ES-I3 (cell line): ENCODE results near the gene FOSB.

Experiments
- H3K36me3 ChIP-seq: 2 replicates; pipeline ENCODE4 v1.6.1; 2013; ENCODE audit warnings: mild to moderate bottlenecking, low read length, control low read depth, moderate library complexity; ENCODE audit not compliant: insufficient read depth
- H3K4me1 ChIP-seq: 2 replicates; pipeline ENCODE4 v1.6.1; 2013; ENCODE audit warnings: mild to moderate bottlenecking, control low read depth, low read length; ENCODE audit not compliant: insufficient read depth
- H3K9ac ChIP-seq: 2 replicates; pipeline ENCODE4 v1.6.1; 2013; ENCODE audit warnings: low read depth, mild to moderate bottlenecking, low read length, moderate library complexity
- H3K9me3 ChIP-seq: 2 replicates; pipeline ENCODE4 v1.6.1; 2013; ENCODE audit warnings: mild to moderate bottlenecking, low read length, moderate library complexity; ENCODE audit not compliant: control insufficient read depth, insufficient read depth

FOSB gene

DNA sequence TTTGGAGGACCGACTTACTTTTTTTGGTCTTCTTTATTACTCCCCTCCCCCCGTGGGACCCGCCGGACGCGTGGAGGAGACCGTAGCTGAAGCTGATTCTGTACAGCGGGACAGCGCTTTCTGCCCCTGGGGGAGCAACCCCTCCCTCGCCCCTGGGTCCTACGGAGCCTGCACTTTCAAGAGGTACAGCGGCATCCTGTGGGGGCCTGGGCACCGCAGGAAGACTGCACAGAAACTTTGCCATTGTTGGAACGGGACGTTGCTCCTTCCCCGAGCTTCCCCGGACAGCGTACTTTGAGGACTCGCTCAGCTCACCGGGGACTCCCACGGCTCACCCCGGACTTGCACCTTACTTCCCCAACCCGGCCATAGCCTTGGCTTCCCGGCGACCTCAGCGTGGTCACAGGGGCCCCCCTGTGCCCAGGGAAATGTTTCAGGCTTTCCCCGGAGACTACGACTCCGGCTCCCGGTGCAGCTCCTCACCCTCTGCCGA, 409 bp downstream of the FOSB start:
- H3K9me3 ChIP-seq, result no peaks in the 10 kb centered on the region
- H3K36me3 ChIP-seq, result no peaks in the 10 kb centered on the region
- H3K9ac ChIP-seq, result peak overlapping the region; percentile 79
- peaks cover 13% of the 10 kb centered on the region; the same call in 1 of the 2 replicates for H3K4me1 ChIP-seq

DNA sequence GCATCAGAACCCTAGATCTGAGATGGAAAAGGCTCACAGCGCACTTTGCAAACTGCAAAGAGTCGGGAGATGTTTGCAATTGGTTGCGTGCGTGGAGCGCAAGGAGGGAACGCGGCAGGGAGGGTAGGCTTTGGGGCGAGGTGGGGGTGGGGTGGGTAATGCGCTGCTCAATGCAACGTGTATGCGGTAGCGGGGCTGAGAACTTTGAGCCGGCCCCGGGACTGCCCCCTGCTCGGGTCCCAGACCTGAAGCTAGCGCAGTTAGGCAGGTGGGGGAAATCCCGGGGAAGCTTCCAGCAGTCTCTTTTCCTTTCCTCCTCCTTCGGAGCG, 971 bp downstream of the FOSB start:
- Histone ChIP-seq H3K36me3 (no peaks in the 10 kb centered on the region), H3K9me3 (no peaks in the 10 kb centered on the region), H3K9ac (peak overlapping the region; percentile 79), H3K4me1 (peaks cover 13% of the 10 kb centered on the region; the same call in 1 of the 2 replicates)

DNA sequence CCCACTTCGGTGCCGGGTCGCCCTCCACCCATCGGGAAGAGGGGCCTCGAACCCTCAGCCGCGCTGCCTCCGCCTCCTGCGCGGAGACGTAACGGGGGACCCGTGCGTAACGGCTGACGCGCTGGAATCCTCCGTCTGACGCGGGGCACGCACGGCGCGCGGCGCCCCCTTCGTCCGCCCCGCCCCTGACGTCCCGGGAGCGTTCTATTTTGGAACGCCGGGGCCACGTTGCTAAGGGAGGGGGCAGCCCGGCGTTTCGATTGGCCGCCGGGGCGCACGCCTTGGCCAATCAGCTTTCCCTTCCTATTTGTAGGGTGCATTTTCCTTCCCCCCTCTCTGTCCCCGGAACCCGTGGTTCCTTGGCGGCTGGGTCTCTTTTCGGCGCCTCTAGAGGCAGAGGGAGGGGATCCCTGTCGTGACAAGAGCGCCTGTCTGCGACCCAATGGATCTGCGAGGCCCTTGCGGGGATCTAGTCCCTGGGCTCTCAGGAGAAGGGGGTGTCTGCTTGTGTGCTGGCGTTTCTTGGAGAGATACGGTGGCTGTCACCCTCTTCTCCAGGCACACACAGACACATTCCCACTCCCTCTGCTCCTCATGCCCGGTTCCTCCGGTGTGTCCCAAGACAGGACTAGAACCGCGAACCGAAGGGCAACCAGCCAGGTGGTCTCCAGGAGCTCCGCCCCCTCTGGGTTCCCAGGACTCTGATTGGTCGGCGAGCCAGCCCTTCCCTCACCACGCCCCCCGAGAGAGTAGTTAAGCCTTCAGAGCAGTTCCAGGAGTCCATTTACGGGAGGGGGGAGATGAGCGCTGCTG, 1.5 kb downstream of the FOSB start:
- no peaks in the 10 kb centered on the region for H3K36me3 ChIP-seq
- no peaks in the 10 kb centered on the region for H3K9me3 ChIP-seq
- H3K9ac ChIP-seq, result peak overlapping the region; percentile 79
- peaks cover 13% of the 10 kb centered on the region; the same call in 1 of the 2 replicates for H3K4me1 ChIP-seq

DNA sequence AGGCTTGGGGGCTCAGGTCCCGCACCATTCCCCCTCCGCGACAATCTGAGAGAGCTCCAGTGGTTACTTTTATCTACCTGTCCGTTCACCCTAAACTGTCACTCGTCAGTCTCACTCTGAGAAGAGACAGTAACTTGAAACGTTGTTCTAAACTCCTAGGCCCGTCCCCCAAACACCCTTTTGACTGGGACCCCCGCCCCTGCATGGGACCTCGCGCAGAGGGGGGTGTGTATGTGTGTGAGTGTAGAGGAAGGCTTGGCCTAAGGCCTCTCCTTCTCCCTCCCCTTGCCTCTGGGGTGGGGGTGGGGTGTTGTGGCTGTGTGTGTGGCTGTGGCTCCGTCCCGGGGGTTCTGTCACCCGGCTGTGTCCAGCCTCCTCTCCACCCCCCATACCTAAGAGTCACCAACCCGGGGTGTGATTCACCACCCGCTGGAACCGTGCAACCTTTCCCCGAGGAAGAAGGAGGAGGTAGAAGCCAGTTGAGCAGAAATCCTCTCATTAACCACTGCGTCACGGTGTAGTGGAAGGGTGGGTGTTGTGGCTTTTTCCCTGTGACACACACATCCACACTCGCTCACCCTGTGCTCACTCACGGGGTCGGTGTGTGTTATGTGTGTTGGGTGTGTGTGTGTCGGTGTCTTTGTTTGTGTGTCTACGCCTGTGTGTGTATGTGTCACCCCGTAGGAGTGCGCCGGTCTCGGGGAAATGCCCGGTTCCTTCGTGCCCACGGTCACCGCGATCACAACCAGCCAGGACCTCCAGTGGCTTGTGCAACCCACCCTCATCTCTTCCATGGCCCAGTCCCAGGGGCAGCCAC, 2.4 kb downstream of the FOSB start:
- Histone ChIP-seq H3K36me3 (no peaks in the 10 kb centered on the region), H3K9me3 (no peaks in the 10 kb centered on the region), H3K9ac (peak overlapping the region; percentile 79; the same call in 1 of the 2 replicates), H3K4me1 (peaks cover 9% of the 10 kb centered on the region; the same call in 1 of the 2 replicates)

DNA sequence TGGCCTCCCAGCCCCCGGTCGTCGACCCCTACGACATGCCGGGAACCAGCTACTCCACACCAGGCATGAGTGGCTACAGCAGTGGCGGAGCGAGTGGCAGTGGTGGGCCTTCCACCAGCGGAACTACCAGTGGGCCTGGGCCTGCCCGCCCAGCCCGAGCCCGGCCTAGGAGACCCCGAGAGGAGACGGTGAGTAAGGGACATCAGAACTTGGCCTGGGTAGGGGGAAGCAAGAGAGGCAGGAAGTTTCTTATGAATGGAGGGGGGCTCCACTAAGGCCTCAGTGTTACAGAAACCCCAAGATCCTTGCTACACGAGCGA, 2.9 kb downstream of the FOSB start:
- no peaks in the 10 kb centered on the region for H3K36me3 ChIP-seq
- H3K9ac ChIP-seq, result no peak overlapping the region
- H3K4me1 ChIP-seq, result peaks cover 7% of the 10 kb centered on the region; the same call in 1 of the 2 replicates

DNA sequence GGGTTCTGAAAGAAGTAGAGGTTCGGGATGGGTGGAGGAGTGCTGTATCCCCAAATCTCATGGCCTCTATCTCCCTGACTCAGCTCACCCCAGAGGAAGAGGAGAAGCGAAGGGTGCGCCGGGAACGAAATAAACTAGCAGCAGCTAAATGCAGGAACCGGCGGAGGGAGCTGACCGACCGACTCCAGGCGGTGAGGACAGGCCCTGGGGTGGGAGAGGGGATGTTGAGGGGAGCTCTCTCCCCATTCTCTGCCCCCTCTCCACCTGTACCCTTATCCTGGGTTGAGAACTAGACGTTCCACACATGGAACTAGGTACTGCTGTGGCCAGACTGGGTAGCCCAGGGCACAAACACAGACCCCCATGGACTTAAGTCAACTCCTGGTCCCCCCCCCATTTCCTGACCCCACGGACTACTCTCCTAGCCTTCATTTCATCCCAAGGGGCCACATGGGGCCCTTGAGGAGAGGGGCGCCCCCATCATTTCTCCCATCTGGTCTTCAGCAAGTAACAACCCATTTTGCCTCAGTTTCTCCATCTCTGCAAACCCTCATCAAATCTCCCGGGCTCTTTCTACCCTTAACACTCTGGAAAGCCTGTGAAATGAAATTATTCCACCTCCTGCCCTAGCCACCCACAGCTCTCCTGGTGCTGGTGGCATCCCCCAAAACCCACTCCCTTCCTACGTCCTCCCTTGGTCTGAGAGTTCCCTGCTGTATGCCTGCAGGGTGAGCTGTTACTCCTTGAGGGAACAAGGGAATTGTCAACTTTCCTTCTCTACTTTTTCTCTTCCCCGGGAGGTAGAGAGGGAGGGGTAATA, 3.5 kb downstream of the FOSB start:
- Histone ChIP-seq H3K9ac (no peak overlapping the region), H3K4me1 (peaks cover 7% of the 10 kb centered on the region; the same call in 1 of the 2 replicates), H3K36me3 (no peaks in the 10 kb centered on the region), H3K9me3 (no peaks in the 10 kb centered on the region)

More for the DNA sequence above, 2.9 kb downstream of the FOSB start:
- H3K9me3 ChIP-seq, result no peaks in the 10 kb centered on the region

GRCh38 chr19:45471931-45472562, 4.3 kb downstream of the FOSB start:
- Histone ChIP-seq H3K4me1 (peaks cover 7% of the 10 kb centered on the region; the same call in 1 of the 2 replicates), H3K36me3 (no peaks in the 10 kb centered on the region), H3K9ac (peak overlapping the region; percentile 62; the same call in 1 of the 2 replicates), H3K9me3 (no peaks in the 10 kb centered on the region)

GRCh38 chr19:45472563-45473366, 5.0 kb downstream of the FOSB start:
- H3K9ac ChIP-seq, result peak overlapping the region; percentile 62

GRCh38 chr19:45473367-45473681, 5.5 kb downstream of the FOSB start:
- peaks cover 7% of the 10 kb centered on the region; the same call in 1 of the 2 replicates for H3K4me1 ChIP-seq
- no peaks in the 10 kb centered on the region for H3K36me3 ChIP-seq
- H3K9me3 ChIP-seq, result no peaks in the 10 kb centered on the region
- H3K9ac ChIP-seq, result peak overlapping the region; percentile 62; the same call in 1 of the 2 replicates

More at GRCh38 chr19:45472563-45473366, 5.0 kb downstream of the FOSB start:
- Histone ChIP-seq H3K9me3 (no peaks in the 10 kb centered on the region), H3K4me1 (peaks cover 7% of the 10 kb centered on the region; the same call in 1 of the 2 replicates), H3K36me3 (no peaks in the 10 kb centered on the region)

- H3K4me1 ChIP-seq, result peaks cover 7% of the 10 kb centered on the region; the same call in 1 of the 2 replicates
- no peaks in the 10 kb centered on the region for H3K36me3 ChIP-seq
- H3K9ac ChIP-seq, result peak overlapping the region; percentile 3; the same call in 1 of the 2 replicates
- H3K9me3 ChIP-seq, result no peaks in the 10 kb centered on the region
Measured at GRCh38 chr19:45473682-45474605, 6.1 kb downstream of the FOSB start.

GRCh38 chr19:45474606-45475521, 7.1 kb downstream of the FOSB start:
- H3K9me3 ChIP-seq, result no peaks in the 10 kb centered on the region
- no peaks in the 10 kb centered on the region for H3K36me3 ChIP-seq
- peaks cover 7% of the 10 kb centered on the region; the same call in 1 of the 2 replicates for H3K4me1 ChIP-seq
- no peak overlapping the region for H3K9ac ChIP-seq
